A549 (cell line): ENCODE data around the gene B3GAT1. TPM values are rescaled to one million over a fixed set of nuclear protein-coding genes. Genes with fewer than 3 reads are reported as not detected.

Experiments
- ATAC-seq, 2 experiments: fragments of 200-7000 bp in 1 of 2; fragments of >200 bp in 1 of 2; cut with Nextera tagmentation in 1 of 2; cut with Tn5 transposase in 1 of 2; 3 replicates each; pipeline versions ENCODE4 v1.8.0 to v1.9.1; 2018 to 2020; ENCODE audit warnings: mild to moderate bottlenecking in 1 of 2, moderate library complexity in 1 of 2
- CTCF ChIA-PET: fragments of 300-600 bp; sonication (Branson Sonifier 250); formaldehyde crosslinking; extraction: SDS; loops from one replicate; lab custom pipeline; 2021; ENCODE audit warnings: antibody characterized with exemption, inconsistent platforms; lab: Yijun Ruan, JAX
- POLR2A ChIA-PET: fragments of 350-600 bp; formaldehyde crosslinking; extraction: SDS; loops from one replicate; lab custom pipeline; 2021; ENCODE audit warnings: antibody characterized with exemption, inconsistent platforms; lab: Yijun Ruan, JAX
- DNase-seq, 2 experiments: peaks; one replicate each; pipeline versions ENCODE4 v3.0.0 to v3.0.0-alpha.2; 2011 to 2016; ENCODE audit warnings: low read depth in 1 of 2, low spot score in 1 of 2
- FAIRE-seq: peaks from 2 replicates; lab custom pipeline; 2011; peaks lifted over from hg19 to GRCh38; lab: Jason Lieb, UNC
- H3K27ac ChIP-seq, 2 experiments: fragments of >200 bp; sonication (Bioruptor Twin); formaldehyde crosslinking; 3 replicates each; pipeline ENCODE4 v1.5.1; 2016 to 2017
- H3K4me1 ChIP-seq: fragments of >200 bp; sonication (Bioruptor Twin); formaldehyde crosslinking; 3 replicates; pipeline ENCODE4 v1.6.1; 2016
- H3K4me2 ChIP-seq: fragments of >200 bp; sonication (Bioruptor Twin); formaldehyde crosslinking; 3 replicates; pipeline ENCODE4 v1.6.1; 2016
- H3K4me3 ChIP-seq: fragments of >200 bp; sonication (Bioruptor Twin); formaldehyde crosslinking; 3 replicates; pipeline ENCODE4 v1.5.1; 2016
- H3K9me3 ChIP-seq: fragments of >200 bp; sonication (Bioruptor Twin); formaldehyde crosslinking; 3 replicates; pipeline ENCODE4 v1.6.1; 2016
- CBX8 ChIP-seq: fragments of 200-600 bp; sonication (generic); IDR thresholded peaks from 2 replicates; pipeline ENCODE4 v1.6.1; 2016
- CHD2 ChIP-seq: fragments of 150-350 bp; IDR thresholded peaks from 2 replicates; pipeline ENCODE4 v1.6.1; 2014; ENCODE audit warnings: low read length; ENCODE audit not compliant: partially characterized antibody
- EHMT2 ChIP-seq: fragments of 200-600 bp; sonication (generic); IDR thresholded peaks from 2 replicates; pipeline ENCODE4 v1.6.1; 2016; ENCODE audit warnings: antibody characterized with exemption, low read depth, mild to moderate bottlenecking, moderate library complexity
- ELK1 ChIP-seq: fragments of 150-350 bp; IDR thresholded peaks from 2 replicates; pipeline ENCODE4 v1.6.1; 2014; ENCODE audit warnings: low read depth, mild to moderate bottlenecking, low read length
- EP300 ChIP-seq, 2 experiments: fragments of >200 bp; sonication (Bioruptor Twin); formaldehyde crosslinking; IDR thresholded peaks; 2 replicates in 1 of 2; 3 replicates in 1 of 2; pipeline ENCODE4 v1.6.1; 2016 to 2017
- ESRRA ChIP-seq: fragments of 150-350 bp; IDR thresholded peaks from 2 replicates; pipeline ENCODE4 v1.6.1; 2014; ENCODE audit warnings: mild to moderate bottlenecking, low read length, borderline replicate concordance
- GATA3 ChIP-seq: IDR thresholded peaks from 2 replicates; pipeline ENCODE4 v1.6.1; 2012; ENCODE audit warnings: borderline replicate concordance
- HDAC2 ChIP-seq: fragments of 200-600 bp; sonication (generic); IDR thresholded peaks from 2 replicates; pipeline ENCODE4 v1.6.1; 2016
- HES2 ChIP-seq: fragments of >200 bp; sonication (Bioruptor Twin); formaldehyde crosslinking; IDR thresholded peaks from 2 replicates; pipeline ENCODE4 v1.6.1; 2016
- HEYL ChIP-seq: fragments of 250-450 bp; sonication (Bioruptor Pico); IDR thresholded peaks from 2 replicates; pipeline ENCODE4 v1.8.0; 2021; ENCODE audit warnings: mild to moderate bottlenecking, moderate library complexity
- HMGXB4 ChIP-seq: fragments of 250-450 bp; sonication (Bioruptor Pico); IDR thresholded peaks from 2 replicates; pipeline ENCODE4 v1.5.0; 2021; ENCODE audit warnings: mild to moderate bottlenecking, moderate library complexity, borderline replicate concordance
- HOXA7 ChIP-seq: fragments of 250-450 bp; sonication (Bioruptor Pico); IDR thresholded peaks from 2 replicates; pipeline ENCODE4 v1.5.0; 2020; ENCODE audit warnings: mild to moderate bottlenecking, moderate library complexity
- JUNB ChIP-seq: fragments of >200 bp; sonication (Bioruptor Twin); formaldehyde crosslinking; IDR thresholded peaks from 2 replicates; pipeline ENCODE4 v1.6.1; 2016
- MAFK ChIP-seq: fragments of 450-650 bp; IDR thresholded peaks from 2 replicates; pipeline ENCODE4 v1.6.1; 2014; ENCODE audit not compliant: partially characterized antibody
- MAX ChIP-seq: IDR thresholded peaks from 2 replicates; pipeline ENCODE4 v1.6.1; 2012
- MAZ ChIP-seq: fragments of 150-350 bp; IDR thresholded peaks from 2 replicates; pipeline ENCODE4 v1.6.1; 2014; ENCODE audit warnings: antibody characterized with exemption, low read depth, low read length, borderline replicate concordance
- MYC ChIP-seq: IDR thresholded peaks from 2 replicates; pipeline ENCODE4 v1.6.1; 2012; ENCODE audit warnings: mild to moderate bottlenecking, inconsistent platforms, low read length, improper control_type of control experiment, borderline replicate concordance
- POLR2A ChIP-seq: IDR thresholded peaks from 2 replicates; pipeline ENCODE4 v1.6.1; 2012; ENCODE audit warnings: mild to moderate bottlenecking, low read length
- RAD21 ChIP-seq, 2 experiments: fragments of >200 bp in 1 of 2; sonication (Bioruptor Twin) in 1 of 2; formaldehyde crosslinking in 1 of 2; IDR thresholded peaks in 1 of 2; conservative IDR thresholded peaks in 1 of 2; 2 replicates in 1 of 2; 3 replicates in 1 of 2; pipeline ENCODE4 v1.6.1; 2012 to 2018; ENCODE audit warnings: inconsistent platforms in 1 of 2
- RARB ChIP-seq: fragments of 250-450 bp; sonication (Bioruptor Pico); IDR thresholded peaks from 2 replicates; pipeline ENCODE4 v1.8.0; 2021; ENCODE audit warnings: mild to moderate bottlenecking, moderate library complexity
- REST ChIP-seq: fragments of 200-600 bp; sonication (generic); IDR thresholded peaks from 2 replicates; pipeline ENCODE4 v1.6.1; 2016; ENCODE audit warnings: antibody characterized with exemption, mild to moderate bottlenecking, moderate library complexity
- RFX5 ChIP-seq: fragments of 450-650 bp; IDR thresholded peaks from 2 replicates; pipeline ENCODE4 v1.7.1; 2014; ENCODE audit warnings: antibody characterized with exemption, mild to moderate bottlenecking, moderate library complexity
- RNF2 ChIP-seq: fragments of 200-600 bp; sonication (generic); IDR thresholded peaks from 2 replicates; pipeline ENCODE4 v1.6.1; 2016; ENCODE audit warnings: low read depth, mild to moderate bottlenecking, antibody characterized with exemption, moderate library complexity, borderline replicate concordance
- SREBF2 ChIP-seq: fragments of 450-650 bp; IDR thresholded peaks from 2 replicates; pipeline ENCODE4 v1.6.1; 2014; ENCODE audit warnings: mild to moderate bottlenecking, moderate library complexity
- TP53 ChIP-seq: fragments of 250-450 bp; sonication (Bioruptor Pico); IDR thresholded peaks from 2 replicates; pipeline ENCODE4 v1.5.0; 2021; ENCODE audit warnings: mild to moderate bottlenecking, moderate library complexity
- ZC3H11A ChIP-seq: fragments of 450-650 bp; IDR thresholded peaks from 2 replicates; pipeline ENCODE4 v1.6.1; 2014; ENCODE audit warnings: antibody characterized with exemption, mild to moderate bottlenecking
- ZNF302 ChIP-seq: fragments of 250-450 bp; sonication (Bioruptor Pico); IDR thresholded peaks from 2 replicates; pipeline ENCODE4 v1.9.0; 2021; ENCODE audit warnings: inconsistent platforms, mild to moderate bottlenecking, moderate library complexity
- WGBS: methylation state at CpG from one replicate; pipeline ENCODE4 v1.1.6; 2017; ENCODE audit errors: missing lambda C conversion rate; 5-methylcytosine and 5-hydroxymethylcytosine counted together
- polyA plus RNA-seq, 4 experiments: library from polyadenylated mRNA; depleted of rRNA in 3 of 4; stranded (reverse); fragments of >200 nt; fragmentation: RNase III in 1 of 4; extraction: RNeasy Plus Mini Kit Qiagen cat#74134 plus additional on column Dnase treatment in 1 of 4; gene quantifications; 2 replicates in 3 of 4; 3 replicates in 1 of 4; pipeline ENCODE4 v1.2.3, GENCODE V29; 2011 to 2017

The B3GAT1 gene
- polyA plus RNA-seq, 2 of the 4 experiments (the other 2 are of a cell fraction) = not detected

GRCh38 chr11:134369656-134370525, 42.2 kb downstream of the B3GAT1 start:
- ATAC-seq (no peak), DNase-seq (no peak), FAIRE-seq (no peak)
- POLR2A ChIA-PET = no interaction called here
- no peak overlapping the region for H3K4me3 ChIP-seq
- no peaks in the 10 kb centered on the region for H3K4me1 ChIP-seq
- no peak overlapping the region for H3K27ac ChIP-seq
- H3K9me3 ChIP-seq = no peaks in the 10 kb centered on the region
- no peak overlapping the region for H3K4me2 ChIP-seq
- CTCF ChIA-PET = no interaction called here
- 68% methylated on average over 16 of the region's 30 CpGs for WGBS
- TF ChIP-seq CHD2 (no peak), RARB (CRISPR knock-in tag) (no peak), POLR2A (no peak), MAFK (no peak), HEYL (no peak), JUNB (no peak), REST (no peak), HES2 (no peak), HOXA7 (CRISPR knock-in tag) (no peak), ESRRA (no peak), ZNF302 (CRISPR knock-in tag) (no peak), EHMT2 (no peak), ELK1 (no peak), MYC (no peak), HMGXB4 (no peak)

GRCh38 chr11:134367781-134368180, 44.3 kb downstream of the B3GAT1 start:
- 64% methylated on average over 8 of the region's 18 CpGs for whole genome bisulfite sequencing
- no peak overlapping the region for H3K4me2 ChIP-seq
- H3K9me3 ChIP-seq = no peaks in the 10 kb centered on the region
- no peak for DNase-seq
- FAIRE-seq = no peak
- ATAC-seq = no peak
- H3K4me3 ChIP-seq = no peak overlapping the region
- H3K4me1 ChIP-seq = no peaks in the 10 kb centered on the region
- H3K27ac ChIP-seq = no peak overlapping the region
- ChIA-PET POLR2A (no interaction called here), CTCF (no interaction called here)
- no peak for TF ChIP-seq HDAC2
- no peak for TF ChIP-seq MAX
- no peak for TF ChIP-seq SREBF2
- TF ChIP-seq RAD21 (conservative IDR thresholded peaks at IDR 0.05 in 1 of 2, IDR thresholded peaks at IDR 0.05 in 1 of 2) = no peak
- TF ChIP-seq MYC = no peak
- no peak for TF ChIP-seq GATA3
- no peak for TF ChIP-seq CBX8
- TF ChIP-seq MAZ = no peak
- TF ChIP-seq RNF2 = no peak
- TF ChIP-seq EP300 (IDR thresholded peaks at IDR 0.05) = no peak
- TF ChIP-seq ZC3H11A = no peak
- no peak for TF ChIP-seq ELK1
- no peak for TF ChIP-seq RFX5
- no peak for TF ChIP-seq ESRRA
- no peak for TF ChIP-seq HMGXB4
- no peak for TF ChIP-seq TP53 (CRISPR knock-in tag)
